Measurements from ENCODE around the gene BAHD1.
"Not testable (repeated sequence)": the region's sequence is repeated elsewhere in the genome, so short reads cannot be mapped to it uniquely, and the experiment has no call there.

BAHD1 gene

GRCh38 chr15:40445421-40445922 lies 4.7 kb downstream of the BAHD1 start:
- DNase-seq (ENCODE audit: low read depth): no peak

DNA sequence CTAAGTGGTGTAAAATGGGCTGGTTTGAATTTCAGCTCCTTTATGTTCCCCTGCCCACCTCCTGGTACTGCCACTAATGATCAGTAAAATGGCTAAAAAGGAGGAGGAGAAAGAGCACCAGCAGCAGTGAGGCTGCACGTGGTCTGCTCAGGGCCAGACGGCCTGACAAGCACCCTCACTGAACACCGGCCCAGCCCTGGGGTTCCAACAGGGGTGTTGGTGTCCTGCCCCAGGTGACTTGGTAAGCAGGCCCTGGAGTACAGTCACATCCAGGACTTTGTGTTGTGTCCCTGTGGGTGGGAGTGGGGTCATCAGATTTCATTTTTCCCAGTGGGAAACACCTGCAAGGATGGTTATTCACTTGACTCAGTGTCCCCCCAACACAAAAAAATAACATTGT lies 5.4 kb downstream of the BAHD1 start:
- DNase-seq (ENCODE audit: low read depth): no peak

DNA sequence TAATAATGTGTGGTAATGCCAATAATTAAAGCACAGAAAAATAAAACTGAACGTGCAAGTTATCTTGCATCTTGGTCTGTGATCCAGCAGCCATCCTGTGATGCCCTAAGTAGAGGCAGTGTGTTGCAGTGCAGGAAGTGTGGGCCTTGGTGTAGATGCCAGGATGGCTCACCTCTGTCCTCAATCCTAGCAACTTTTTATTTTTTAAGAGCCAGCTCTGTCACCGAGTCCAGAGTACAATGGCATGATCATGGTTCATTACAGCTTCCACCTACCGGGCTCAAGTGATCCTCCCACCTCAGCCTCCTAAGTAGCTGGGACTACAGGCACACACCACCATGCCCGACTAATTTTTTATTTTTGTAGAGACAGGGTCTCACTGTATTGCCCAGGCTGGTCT lies 7.6 kb downstream of the BAHD1 start:
- DNase-seq (ENCODE audit: low read depth): no peak

GRCh38 chr15:40449275-40449674 lies 8.5 kb downstream of the BAHD1 start:
- DNase-seq (ENCODE audit: low read depth): no peak

DNA sequence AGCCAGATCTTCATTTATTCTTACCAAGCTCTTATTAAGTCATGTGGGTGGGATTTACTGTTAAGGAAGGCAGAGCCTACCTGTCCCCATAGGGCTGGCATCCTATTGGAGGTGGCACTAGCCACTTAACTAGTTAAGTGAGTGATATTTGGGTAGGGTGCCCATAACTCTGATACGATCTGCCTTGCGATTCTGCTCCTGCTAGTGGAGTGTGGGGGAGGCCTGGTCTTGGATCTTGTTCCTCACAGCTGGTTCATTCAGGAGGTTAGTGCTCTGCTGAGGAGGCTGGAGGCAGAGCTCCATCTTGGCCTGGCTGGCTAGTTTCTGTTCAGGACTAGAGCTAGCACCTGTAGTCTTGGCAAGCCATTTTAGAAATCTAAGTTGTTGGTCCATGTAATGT lies 9.3 kb downstream of the BAHD1 start:
- DNase-seq (ENCODE audit: low read depth): no peak

GRCh38 chr15:40451527-40452158 lies 10.9 kb downstream of the BAHD1 start:
- no peak for DNase-seq (ENCODE audit: low read depth)

GRCh38 chr15:40452296-40453090 lies 11.7 kb downstream of the BAHD1 start:
- no peak for DNase-seq (ENCODE audit: low read depth)

GRCh38 chr15:40453941-40454340 lies 13.2 kb downstream of the BAHD1 start:
- not testable (repeated sequence) for DNase-seq (ENCODE audit: low read depth)

DNA sequence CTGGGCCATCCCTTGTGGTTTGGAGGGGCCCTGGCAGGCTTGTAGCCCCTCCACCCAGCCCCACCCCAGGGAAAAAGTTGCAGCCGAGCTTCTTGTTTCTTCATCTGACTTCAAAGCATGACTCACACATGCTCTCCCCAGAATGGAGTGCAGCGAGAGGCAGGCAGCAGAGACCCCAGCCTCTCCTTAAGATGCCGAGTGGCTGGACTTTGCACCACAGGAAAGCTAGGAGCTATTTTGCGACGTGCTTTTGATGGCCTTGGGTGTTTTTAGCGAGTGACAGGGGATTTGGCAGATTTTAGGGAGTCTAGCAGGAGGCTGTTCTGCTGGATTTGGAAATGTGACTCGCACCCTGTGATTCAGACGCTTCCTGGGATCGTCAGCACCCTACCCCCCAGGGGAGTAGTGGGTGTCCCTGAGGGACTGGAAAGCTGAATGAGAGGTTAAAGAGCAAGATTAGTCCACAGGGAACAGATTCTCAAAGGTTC lies 14.2 kb downstream of the BAHD1 start:
- no peak for DNase-seq (ENCODE audit: low read depth)

DNA sequence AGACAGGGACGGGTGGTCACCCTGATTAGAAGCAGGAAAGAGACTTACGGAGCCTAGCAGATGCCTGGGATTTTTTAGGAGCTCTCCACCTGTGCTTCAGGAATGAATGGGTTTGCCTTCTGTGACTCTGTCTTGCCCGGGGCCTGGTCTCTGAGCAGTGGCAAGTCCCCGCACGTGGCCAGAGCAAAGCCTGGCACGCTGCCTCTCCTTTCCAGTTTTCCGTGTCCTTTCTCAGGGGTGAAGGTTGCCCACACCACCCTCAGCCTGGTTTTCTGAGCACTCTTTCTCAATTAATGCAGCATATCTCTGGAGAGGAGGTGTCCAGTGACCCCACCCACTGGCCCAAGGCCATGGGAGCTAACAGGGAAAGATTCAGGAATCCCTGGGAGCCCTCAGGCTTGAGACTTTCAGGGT lies 15.6 kb downstream of the BAHD1 start:
- DNase-seq (ENCODE audit: low read depth): no peak

DNA sequence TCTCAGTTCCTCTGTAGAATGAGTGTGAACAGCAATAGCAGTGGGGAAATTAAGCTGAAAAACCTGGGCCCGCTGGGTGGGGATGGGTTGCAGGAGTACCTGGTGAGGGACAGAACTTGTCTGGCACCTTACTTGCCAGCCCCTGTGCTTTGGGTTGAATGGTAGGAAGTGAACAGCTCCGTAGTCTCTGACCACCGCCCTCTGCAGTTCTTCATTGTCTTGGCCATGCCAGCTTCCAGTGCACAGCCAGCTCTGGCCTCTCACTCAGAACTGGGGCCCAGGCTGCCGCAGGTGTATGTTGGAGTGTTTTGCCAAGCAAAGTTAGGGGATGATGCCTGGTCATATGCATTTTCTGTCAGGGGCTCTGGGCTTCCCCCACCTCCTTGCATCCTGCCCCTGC lies 16.0 kb downstream of the BAHD1 start:
- DNase-seq (ENCODE audit: low read depth): no peak

DNA sequence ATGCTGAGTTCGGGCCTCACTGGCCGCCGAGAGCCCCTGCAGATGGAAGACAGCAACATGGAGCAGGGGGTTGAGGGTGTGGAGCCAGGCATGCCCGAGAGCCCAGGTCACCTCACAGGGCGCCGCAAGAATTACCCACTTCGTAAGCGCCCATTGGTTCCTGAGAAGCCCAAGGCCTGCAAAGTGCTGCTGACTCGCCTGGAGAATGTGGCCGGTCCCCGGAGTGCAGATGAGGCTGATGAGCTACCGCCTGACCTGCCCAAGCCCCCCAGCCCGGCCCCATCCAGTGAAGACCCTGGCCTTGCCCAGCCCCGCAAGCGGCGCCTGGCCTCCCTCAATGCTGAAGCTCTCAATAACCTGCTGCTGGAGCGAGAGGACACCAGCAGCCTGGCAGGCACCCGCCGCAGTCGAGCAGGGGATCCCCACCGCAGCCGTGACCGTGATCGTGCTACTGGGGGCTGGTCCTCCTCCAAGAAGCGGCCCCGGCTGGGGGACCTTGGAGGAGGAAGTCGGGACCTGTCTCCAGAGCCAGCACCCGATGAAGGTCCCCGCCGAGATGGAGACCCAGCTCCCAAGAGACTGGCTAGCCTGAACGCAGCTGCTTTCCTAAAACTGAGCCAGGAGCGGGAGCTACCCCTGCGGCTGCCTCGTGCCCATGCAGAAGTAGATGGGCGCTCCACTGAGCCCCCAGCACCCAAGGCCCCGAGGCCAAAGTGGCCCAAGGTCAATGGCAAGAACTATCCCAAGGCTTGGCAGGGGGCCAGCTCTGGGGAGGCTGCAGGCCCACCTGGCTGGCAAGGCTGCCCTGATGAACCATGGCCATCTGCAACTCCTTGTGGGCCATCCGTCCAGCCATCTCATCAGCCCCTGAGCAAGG lies 18.0 kb downstream of the BAHD1 start:
- DNase-seq (ENCODE audit: low read depth): no peak

- no peak for DNase-seq (ENCODE audit: low read depth)
These were observed 18.8 kb downstream of the BAHD1 start for GRCh38 chr15:40459391-40460015.

DNA sequence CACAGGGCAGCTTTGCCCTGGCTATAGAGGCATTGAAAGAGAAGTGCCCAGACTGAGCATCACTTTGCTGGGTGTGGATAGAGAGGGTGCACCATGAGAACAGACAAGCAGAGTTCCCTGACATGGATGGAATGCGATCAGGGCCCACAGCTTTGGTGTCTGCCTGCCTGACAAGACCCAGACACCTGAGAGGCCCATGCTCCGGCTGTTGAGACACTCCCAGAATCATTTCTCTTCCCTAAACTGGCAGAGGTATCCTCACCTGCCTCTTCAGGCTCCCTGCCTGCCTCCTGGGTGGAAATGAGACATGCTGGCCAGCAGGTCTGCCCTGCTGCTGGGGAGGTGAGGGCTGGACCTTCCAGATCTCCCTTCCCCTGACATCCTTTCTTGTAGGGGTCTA lies 19.7 kb downstream of the BAHD1 start:
- DNase-seq (ENCODE audit: low read depth): no peak

GRCh38 chr15:40461958-40462357 lies 21.2 kb downstream of the BAHD1 start:
- no peak for DNase-seq (ENCODE audit: low read depth)

GRCh38 chr15:40463279-40463678 lies 22.5 kb downstream of the BAHD1 start:
- DNase-seq (ENCODE audit: low read depth): no peak

GRCh38 chr15:40463886-40464545 lies 23.3 kb downstream of the BAHD1 start:
- DNase-seq (ENCODE audit: low read depth): no peak

GRCh38 chr15:40464595-40465185 lies 23.9 kb downstream of the BAHD1 start:
- no peak for DNase-seq (ENCODE audit: low read depth)

GRCh38 chr15:40465939-40466338 lies 25.2 kb downstream of the BAHD1 start:
- no peak for DNase-seq (ENCODE audit: low read depth)

GRCh38 chr15:40466426-40467260 lies 25.9 kb downstream of the BAHD1 start:
- no peak for DNase-seq (ENCODE audit: low read depth)

Data from stimulated activated CD8-positive, alpha-beta memory T cell treated with anti-CD3 and anti-CD28 coated beads, Interleukin-15, amount 100 ng/mL, for 24 hours (primary cell).